K562 (cell line): Measurements from ENCODE around the gene CUX1. TPM values are rescaled to one million over a fixed set of nuclear protein-coding genes. Genes with fewer than 3 reads are reported as not detected.

Source experiments
- ATAC-seq: fragments of 200-7000 bp; cut with Tn5 transposase; 3 replicates; pipeline ENCODE4 v1.9.1; 2020; ENCODE audit warnings: moderate library complexity
- BruUV-seq: library from RNA; stranded (reverse); fragments of 400-500 nt; replicated peaks from 2 replicates; lab custom pipeline; 2021; lab: Mats Ljungman, UMichigan
- CTCF ChIA-PET: fragments of 300-600 bp; formaldehyde crosslinking; extraction: SDS; loops from one replicate; lab custom pipeline; 2021; ENCODE audit warnings: low intra/inter-chr PET ratio; lab: Yijun Ruan, JAX
- POLR2A ChIA-PET: fragments of 300-600, 350-650 bp; sonication (Branson Sonifier 250); formaldehyde crosslinking; extraction: SDS; loops from one replicate; lab custom pipeline; 2021; ENCODE audit warnings: antibody characterized with exemption, inconsistent platforms; lab: Yijun Ruan, JAX
- DNase-seq, 4 experiments: peaks; one replicate each; pipeline versions ENCODE4 v3.0.0 to v3.0.0-alpha.2; 2011 to 2018; ENCODE audit warnings: low spot score in 3 of 4, mixed read lengths in 3 of 4; ENCODE audit errors: extremely low read depth in 1 of 4
- FAIRE-seq: peaks from 2 replicates; lab custom pipeline; 2011; peaks lifted over from hg19 to GRCh38; lab: Jason Lieb, UNC
- H2AFZ ChIP-seq: 2 replicates; pipeline ENCODE4 v1.6.0; 2011; ENCODE audit warnings: low read depth, low read length, control low read depth, inconsistent platforms
- H3K27ac ChIP-seq: fragments of 200-600 bp; 3 replicates; pipeline ENCODE4 v1.8.0; 2011; ENCODE audit warnings: low read depth, mild to moderate bottlenecking, control low read depth, inconsistent platforms, low read length, moderate library complexity, mixed read lengths; ENCODE audit errors: extremely low read depth
- H3K27me3 ChIP-seq, 2 experiments: fragments of 300-600 bp in 1 of 2; 2 replicates in 1 of 2; 3 replicates in 1 of 2; pipeline versions ENCODE4 v1.6.0 to v1.8.0; 2011; ENCODE audit warnings: inconsistent platforms in 2 of 2, low read length in 2 of 2, mild to moderate bottlenecking in 1 of 2, mixed read lengths in 1 of 2, moderate library complexity in 1 of 2; ENCODE audit not compliant: control insufficient read depth in 2 of 2, insufficient read depth in 2 of 2
- H3K36me3 ChIP-seq: fragments of 300-600 bp; 3 replicates; pipeline ENCODE4 v1.8.0; 2011; ENCODE audit warnings: mild to moderate bottlenecking, low read length, inconsistent platforms; ENCODE audit not compliant: control insufficient read depth, insufficient read depth
- H3K4me1 ChIP-seq, 2 experiments: fragments of 200-600 bp in 1 of 2; replicated peaks in 1 of 2; 2 replicates in 1 of 2; 3 replicates in 1 of 2; pipeline versions ENCODE4 v1.5.1 to v1.8.0; 2011; ENCODE audit warnings: inconsistent platforms in 2 of 2, low read length in 2 of 2, mild to moderate bottlenecking in 1 of 2, mixed read lengths in 1 of 2, moderate library complexity in 1 of 2; ENCODE audit not compliant: control insufficient read depth in 2 of 2, insufficient read depth in 2 of 2
- H3K4me2 ChIP-seq: 2 replicates; pipeline ENCODE4 v1.6.1; 2011; ENCODE audit warnings: low read length, control low read depth, inconsistent platforms, mixed read lengths; ENCODE audit not compliant: insufficient read depth
- H3K4me3 ChIP-seq: fragments of 200-600 bp; sonication (generic), shearing (Covaris generic); 2 replicates; pipeline ENCODE4 v1.5.1; 2016; ENCODE audit warnings: control low read depth, inconsistent platforms
- H3K79me2 ChIP-seq: fragments of 200-600 bp; 3 replicates; pipeline ENCODE4 v1.8.0; 2011; ENCODE audit warnings: low read length, inconsistent platforms; ENCODE audit not compliant: control insufficient read depth, insufficient read depth
- H3K9ac ChIP-seq, 2 experiments: 2 replicates each; pipeline versions ENCODE4 v1.6.0 to v1.6.1; 2011; ENCODE audit warnings: low read depth in 2 of 2, low read length in 2 of 2, control low read depth in 1 of 2, inconsistent platforms in 1 of 2, mild to moderate bottlenecking in 1 of 2, mixed read lengths in 1 of 2; ENCODE audit not compliant: insufficient read depth in 1 of 2
- H3K9me1 ChIP-seq: one replicate; pipeline ENCODE4 v1.6.0; 2011; ENCODE audit warnings: inconsistent platforms, mild to moderate bottlenecking, low read length, moderate library complexity; ENCODE audit not compliant: control insufficient read depth, insufficient read depth
- H3K9me3 ChIP-seq: replicated peaks from 2 replicates; pipeline ENCODE4 v1.5.1; 2011; ENCODE audit warnings: low read depth, low read length, inconsistent platforms; ENCODE audit not compliant: control insufficient read depth, insufficient read depth
- H4K20me1 ChIP-seq: replicated peaks from 2 replicates; pipeline ENCODE4 v1.6.1; 2011; ENCODE audit warnings: low read length, inconsistent platforms, mixed read lengths; ENCODE audit not compliant: control insufficient read depth, insufficient read depth
- PTTG1 ChIP-seq: fragments of 450-650 bp; IDR thresholded peaks from 2 replicates; pipeline ENCODE4 v1.6.1; 2016; ENCODE audit warnings: low read depth, mild to moderate bottlenecking, missing genetic modification characterization, missing compliant biosample characterization
- SMARCC2 ChIP-seq: fragments of 450-650 bp; IDR thresholded peaks from 2 replicates; pipeline ENCODE4 v1.6.1; 2017; ENCODE audit warnings: antibody characterized with exemption, moderate library complexity, mild to moderate bottlenecking, low read depth
- TEAD1 ChIP-seq, 2 experiments: fragments of 450-650 bp in 1 of 2; sonication (generic) in 1 of 2; formaldehyde crosslinking; IDR thresholded peaks; 2 replicates each; pipeline versions ENCODE4 v1.4.0 to v1.8.0; 2020 to 2022; ENCODE audit warnings: mild to moderate bottlenecking in 2 of 2, missing genetic modification reagents in 1 of 2
- WGBS: fragments of 100-300 bp; shearing (Covaris generic); methylation state at CpG from one replicate; pipeline ENCODE4 v1.1.6; 2016; ENCODE audit warnings: low coverage, mixed read lengths; ENCODE audit not compliant: insufficient coverage; ENCODE audit errors: missing lambda C conversion rate; 5-methylcytosine and 5-hydroxymethylcytosine counted together
- in situ Hi-C: fragments of 300-500 bp; cut with MboI; formaldehyde crosslinking; loops from 4 replicates; pipeline ENCODE4 v1.15.0; 2018; ENCODE audit warnings: inconsistent platforms, mixed read lengths
- intact Hi-C: fragments of 100-400 bp; cut with micrococcal nuclease; formaldehyde crosslinking; loops from 2 replicates; pipeline ENCODE4 v1.14.2; 2022
- polyA plus RNA-seq, 8 experiments: library from polyadenylated mRNA; depleted of rRNA in 4 of 8; stranded (reverse) in 5 of 8; unstranded in 3 of 8; fragments of >200 nt; fragmentation: Nextera tagmentation in 2 of 8; fragmentation: Illumina TruSeq in 1 of 8; extraction: Ambion mirVana in 2 of 8; extraction: Trizol in 1 of 8; gene quantifications; 2 replicates each; pipeline versions ENCODE4 v1.2.1 to v1.2.3, GENCODE V29; 2011 to 2014; ENCODE audit warnings: inconsistent platforms in 1 of 8, missing spikeins in 1 of 8
- total RNA-seq, 7 experiments: library from RNA; depleted of rRNA in 6 of 7; stranded (reverse); fragments of >200 nt in 6 of 7; fragmentation: Illumina TruSeq in 2 of 7; extraction: Trizol in 2 of 7; gene quantifications; 2 replicates each; pipeline versions ENCODE4 v1.2.1 to v1.2.3, GENCODE V29; 2011 to 2021; ENCODE audit warnings: low replicate concordance in 1 of 7
- TF ChIP-seq, protein P1 (sequence below): sonication (generic); formaldehyde crosslinking; IDR thresholded peaks from 2 replicates; pipeline ENCODE4 v1.8.0; 2023; ENCODE audit warnings: mild to moderate bottlenecking, missing genetic modification reagents

Gene CUX1
- total and polyA plus RNA-seq, 9 of the 15 experiments (the other 6 are each of a cell fraction or from before 2014, with no cell fraction given): 3.6 to 55.3 (median 25.2) TPM

DNA sequence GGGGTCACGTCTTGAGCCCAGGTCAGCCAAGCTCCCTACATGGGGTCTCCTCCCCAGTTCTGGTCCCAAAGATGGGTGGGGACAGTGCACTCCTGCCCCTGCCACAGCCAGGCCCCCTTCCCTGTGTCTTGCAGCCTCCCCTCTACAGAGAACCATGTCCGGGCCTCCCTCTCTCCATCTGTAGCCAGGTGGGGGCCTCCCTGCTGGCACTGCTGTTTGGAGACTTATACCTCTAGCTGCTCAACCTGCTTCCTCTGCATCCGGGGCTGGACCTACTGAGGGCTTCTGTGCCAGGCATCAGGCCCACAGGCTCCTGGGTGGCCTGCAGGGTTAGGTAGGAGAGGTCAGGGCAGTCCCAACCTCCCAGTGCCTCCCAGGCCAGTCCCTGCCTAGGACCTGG lies 477.2 kb downstream of the CUX1 start:
- DNase-seq (no peak), ATAC-seq (no peak), FAIRE-seq (no peak)
- no peak overlapping the region for H3K4me3 ChIP-seq
- H3K9me1 ChIP-seq: no peaks in the 10 kb centered on the region
- H2AFZ ChIP-seq: no peak overlapping the region
- no peaks in the 10 kb centered on the region for H3K36me3 ChIP-seq
- WGBS: 0% methylated on average over 3 of the region's 3 CpGs
- no peak overlapping the region for H3K27ac ChIP-seq
- no peaks in the 10 kb centered on the region for H3K79me2 ChIP-seq
- H3K9ac ChIP-seq: no peak overlapping the region
- no peaks in the 10 kb centered on the region for H3K9me3 ChIP-seq
- BruUV-seq: no TSS peak
- intact Hi-C loops: no loop called here
- CTCF ChIA-PET: no interaction called here
- in situ Hi-C loops: no loop called here
- peaks cover 0 to 7% of the 10 kb centered on the region in 2 experiments; a peak in 2 of 5 replicates for H3K4me1 ChIP-seq
- TF ChIP-seq SMARCC2 (no peak), PTTG1 (no peak), TEAD1 (CRISPR knock-in tag; IDR thresholded peaks at IDR 0.05) (no peak)
- TF ChIP-seq, protein P1, sequence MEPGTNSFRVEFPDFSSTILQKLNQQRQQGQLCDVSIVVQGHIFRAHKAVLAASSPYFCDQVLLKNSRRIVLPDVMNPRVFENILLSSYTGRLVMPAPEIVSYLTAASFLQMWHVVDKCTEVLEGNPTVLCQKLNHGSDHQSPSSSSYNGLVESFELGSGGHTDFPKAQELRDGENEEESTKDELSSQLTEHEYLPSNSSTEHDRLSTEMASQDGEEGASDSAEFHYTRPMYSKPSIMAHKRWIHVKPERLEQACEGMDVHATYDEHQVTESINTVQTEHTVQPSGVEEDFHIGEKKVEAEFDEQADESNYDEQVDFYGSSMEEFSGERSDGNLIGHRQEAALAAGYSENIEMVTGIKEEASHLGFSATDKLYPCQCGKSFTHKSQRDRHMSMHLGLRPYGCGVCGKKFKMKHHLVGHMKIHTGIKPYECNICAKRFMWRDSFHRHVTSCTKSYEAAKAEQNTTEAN (CRISPR knock-in tag): no peak
- H3K4me2 ChIP-seq: no peak overlapping the region
- peaks cover 17% of the 10 kb centered on the region for H4K20me1 ChIP-seq
- peaks cover 42 to 74% of the 10 kb centered on the region in 2 experiments; a peak in 4 of 5 replicates for H3K27me3 ChIP-seq
- POLR2A ChIA-PET: interaction anchor here (0.8 to 1.9 kb wide), 3 partner anchors 10 to 25 kb away, joined by 3 to 7 read pairs (median 4); no protein-coding TSS in a partner anchor
